Epithelial cell of esophagus (primary cell): ENCODE data around the gene MAP3K3.
"Not testable (repeated sequence)": the region's sequence is repeated elsewhere in the genome, so short reads cannot be mapped to it uniquely, and the experiment has no call there.

Experiments used
- DNase-seq: peaks from one replicate; pipeline ENCODE4 v3.0.0; 2010; ENCODE audit warnings: low read depth
- H3K4me3 ChIP-seq: 2 replicates; pipeline ENCODE4 v1.5.1; 2011; ENCODE audit warnings: mild to moderate bottlenecking, low read length, control low read depth
- CTCF ChIP-seq: IDR thresholded peaks from 2 replicates; pipeline ENCODE4 v1.5.1; 2011; ENCODE audit warnings: low read depth, mild to moderate bottlenecking, low read length, control low read depth, inconsistent platforms; ENCODE audit not compliant: insufficient read depth; ENCODE audit errors: missing control alignments

MAP3K3 gene

GRCh38 chr17:63709110-63709509, 86.9 kb downstream of the MAP3K3 start:
- no peak overlapping the region for H3K4me3 ChIP-seq
- no peak for TF ChIP-seq CTCF
- no peak for DNase-seq

- no peak for DNase-seq
- no peak overlapping the region for H3K4me3 ChIP-seq
- TF ChIP-seq CTCF = no peak
Observed at GRCh38 chr17:63714550-63715277, 92.5 kb downstream of the MAP3K3 start.

- TF ChIP-seq CTCF = no peak
- no peak for DNase-seq
- no peak overlapping the region for H3K4me3 ChIP-seq
Observed at GRCh38 chr17:63716426-63716825, 94.2 kb downstream of the MAP3K3 start.

GRCh38 chr17:63718988-63719387, 96.8 kb downstream of the MAP3K3 start:
- no peak for DNase-seq
- H3K4me3 ChIP-seq = no peak overlapping the region
- no peak for TF ChIP-seq CTCF

- not testable (repeated sequence) for DNase-seq
Observed at GRCh38 chr17:63720194-63720593, 98.0 kb downstream of the MAP3K3 start.

GRCh38 chr17:63722403-63722802, 100.2 kb downstream of the MAP3K3 start:
- no peak for TF ChIP-seq CTCF
- H3K4me3 ChIP-seq = no peak overlapping the region
- no peak for DNase-seq

More at GRCh38 chr17:63720194-63720593, 98.0 kb downstream of the MAP3K3 start:
- not testable (repeated sequence) for H3K4me3 ChIP-seq

GRCh38 chr17:63735691-63736090, 113.5 kb downstream of the MAP3K3 start:
- H3K4me3 ChIP-seq = no peak overlapping the region
- DNase-seq = no peak
- no peak for TF ChIP-seq CTCF
